Measurements from ENCODE around the gene DOCK2.
"Not testable (repeated sequence)": the region's sequence is repeated elsewhere in the genome, so short reads cannot be mapped to it uniquely, and the experiment has no call there.

DOCK2 gene

GRCh38 chr5:169656125-169656901, 19.2 kb downstream of the DOCK2 start:
- no peak overlapping the region for H3K4me2 ChIP-seq (ENCODE audit: insufficient read depth, low read length)

GRCh38 chr5:169657127-169657526, 20.1 kb downstream of the DOCK2 start:
- Histone ChIP-seq H2AFZ (ENCODE audit: low read depth, low read length) (no peak overlapping the region), H3K9ac (ENCODE audit: low read depth, low read length) (no peak overlapping the region), H4K20me1 (ENCODE audit: insufficient read depth, low read length) (peaks cover 66% of the 10 kb centered on the region), H3K27ac (ENCODE audit: low read length) (no peak overlapping the region), H3K4me1 (ENCODE audit: insufficient read depth, low read length) (no peaks in the 10 kb centered on the region), H3K79me2 (ENCODE audit: insufficient read depth, low read length) (peaks cover 93% of the 10 kb centered on the region), H3K36me3 (ENCODE audit: insufficient read depth, low read length) (peaks cover 78% of the 10 kb centered on the region), H3K4me2 (ENCODE audit: insufficient read depth, low read length) (no peak overlapping the region), H3K27me3 (ENCODE audit: insufficient read depth, low read length, poor library complexity) (no peaks in the 10 kb centered on the region), H3K9me3 (ENCODE audit: insufficient read depth, low read length, severe bottlenecking) (no peaks in the 10 kb centered on the region), H3K4me3 (ENCODE audit: low read depth in 1 of 2, low read length in 2 of 2) (no peak overlapping the region)
- TF ChIP-seq CTCF (IDR thresholded peaks at IDR 0.05; ENCODE audit: borderline replicate concordance, extremely low read depth, low read length, poor library complexity, severe bottlenecking) (no peak), EZH2 (IDR thresholded peaks at IDR 0.05; ENCODE audit: borderline replicate concordance, low read depth, low read length, severe bottlenecking) (no peak)
- DNase-seq (no peak), ATAC-seq (ENCODE audit: insufficient read depth, low read depth) (no peak)

More at GRCh38 chr5:169656125-169656901, 19.2 kb downstream of the DOCK2 start:
- Histone ChIP-seq H3K4me3 (ENCODE audit: low read depth in 1 of 2, low read length in 2 of 2) (no peak overlapping the region), H3K9me3 (ENCODE audit: insufficient read depth, low read length, severe bottlenecking) (no peaks in the 10 kb centered on the region), H3K27ac (ENCODE audit: low read length) (no peak overlapping the region), H3K27me3 (ENCODE audit: insufficient read depth, low read length, poor library complexity) (no peaks in the 10 kb centered on the region), H3K4me1 (ENCODE audit: insufficient read depth, low read length) (0 out of 2 replicates have a peak, but pooled peaks cover 2% of the 10 kb centered on the region), H2AFZ (ENCODE audit: low read depth, low read length) (no peak overlapping the region), H3K36me3 (ENCODE audit: insufficient read depth, low read length) (peaks cover 78% of the 10 kb centered on the region), H3K9ac (ENCODE audit: low read depth, low read length) (no peak overlapping the region), H3K79me2 (ENCODE audit: insufficient read depth, low read length) (peaks cover 93% of the 10 kb centered on the region), H4K20me1 (ENCODE audit: insufficient read depth, low read length) (peaks cover 74% of the 10 kb centered on the region)
- ATAC-seq (ENCODE audit: insufficient read depth, low read depth) (no peak), DNase-seq (no peak)
- TF ChIP-seq EZH2 (IDR thresholded peaks at IDR 0.05; ENCODE audit: borderline replicate concordance, low read depth, low read length, severe bottlenecking): no peak
- no peak for TF ChIP-seq CTCF (IDR thresholded peaks at IDR 0.05; ENCODE audit: borderline replicate concordance, extremely low read depth, low read length, poor library complexity, severe bottlenecking)

- not testable (repeated sequence) for H3K4me3 ChIP-seq (ENCODE audit: low read depth in 1 of 2, low read length in 2 of 2); H2AFZ ChIP-seq (ENCODE audit: low read depth, low read length); H3K4me2 ChIP-seq (ENCODE audit: insufficient read depth, low read length); DNase-seq; H3K9ac ChIP-seq (ENCODE audit: low read depth, low read length); H3K27ac ChIP-seq (ENCODE audit: low read length); H3K4me1 ChIP-seq (ENCODE audit: insufficient read depth, low read length); H3K27me3 ChIP-seq (ENCODE audit: insufficient read depth, low read length, poor library complexity); ATAC-seq (ENCODE audit: insufficient read depth, low read depth); H3K9me3 ChIP-seq (ENCODE audit: insufficient read depth, low read length, severe bottlenecking)
- peaks cover 86% of the 10 kb centered on the region for H3K79me2 ChIP-seq (ENCODE audit: insufficient read depth, low read length)
- peaks cover 50% of the 10 kb centered on the region for H3K36me3 ChIP-seq (ENCODE audit: insufficient read depth, low read length)
- peaks cover 45% of the 10 kb centered on the region for H4K20me1 ChIP-seq (ENCODE audit: insufficient read depth, low read length)
These were observed 25.4 kb downstream of the DOCK2 start for GRCh38 chr5:169662451-169662850.

GRCh38 chr5:169663537-169663936, 26.5 kb downstream of the DOCK2 start:
- no peaks in the 10 kb centered on the region for H3K9me3 ChIP-seq (ENCODE audit: insufficient read depth, low read length, severe bottlenecking)
- TF ChIP-seq EZH2 (IDR thresholded peaks at IDR 0.05; ENCODE audit: borderline replicate concordance, low read depth, low read length, severe bottlenecking) (no peak), CTCF (IDR thresholded peaks at IDR 0.05; ENCODE audit: borderline replicate concordance, extremely low read depth, low read length, poor library complexity, severe bottlenecking) (no peak)
- H3K4me2 ChIP-seq (ENCODE audit: insufficient read depth, low read length): no peak overlapping the region
- ATAC-seq (ENCODE audit: insufficient read depth, low read depth): peak; percentile 64
- no peak overlapping the region for H3K9ac ChIP-seq (ENCODE audit: low read depth, low read length)
- H3K4me3 ChIP-seq (ENCODE audit: low read depth in 1 of 2, low read length in 2 of 2): no peak overlapping the region
- peaks cover 50% of the 10 kb centered on the region for H3K36me3 ChIP-seq (ENCODE audit: insufficient read depth, low read length)
- H3K27me3 ChIP-seq (ENCODE audit: insufficient read depth, low read length, poor library complexity): no peaks in the 10 kb centered on the region
- H2AFZ ChIP-seq (ENCODE audit: low read depth, low read length): no peak overlapping the region
- peaks cover 92% of the 10 kb centered on the region for H3K79me2 ChIP-seq (ENCODE audit: insufficient read depth, low read length)
- no peak overlapping the region for H3K27ac ChIP-seq (ENCODE audit: low read length)
- H3K4me1 ChIP-seq (ENCODE audit: insufficient read depth, low read length): no peaks in the 10 kb centered on the region
- no peak for DNase-seq
- peaks cover 51% of the 10 kb centered on the region for H4K20me1 ChIP-seq (ENCODE audit: insufficient read depth, low read length)
